Cardiac fibroblast (primary cell): Measurements from ENCODE around the gene MYBPH.

Experiments used
- DNase-seq, 2 donors: peaks; one replicate each; pipeline versions ENCODE4 v3.0.0 to v3.0.0-alpha.2; 2010; ENCODE audit warnings: low read depth in 2 of 2
- H3K4me3 ChIP-seq, 2 donors: replicated peaks in 1 of 2; 1 replicate in 1 of 2; 2 replicates in 1 of 2; pipeline ENCODE4 v1.5.1; 2011; ENCODE audit warnings: low read depth in 2 of 2, low read length in 2 of 2, mild to moderate bottlenecking in 2 of 2, moderate library complexity in 1 of 2
- TF ChIP-seq, protein P1 (sequence below): IDR thresholded peaks from one replicate; pipeline ENCODE4 v1.5.1; 2011; ENCODE audit warnings: low read depth, mild to moderate bottlenecking, low read length, inconsistent platforms

The MYBPH gene

DNA sequence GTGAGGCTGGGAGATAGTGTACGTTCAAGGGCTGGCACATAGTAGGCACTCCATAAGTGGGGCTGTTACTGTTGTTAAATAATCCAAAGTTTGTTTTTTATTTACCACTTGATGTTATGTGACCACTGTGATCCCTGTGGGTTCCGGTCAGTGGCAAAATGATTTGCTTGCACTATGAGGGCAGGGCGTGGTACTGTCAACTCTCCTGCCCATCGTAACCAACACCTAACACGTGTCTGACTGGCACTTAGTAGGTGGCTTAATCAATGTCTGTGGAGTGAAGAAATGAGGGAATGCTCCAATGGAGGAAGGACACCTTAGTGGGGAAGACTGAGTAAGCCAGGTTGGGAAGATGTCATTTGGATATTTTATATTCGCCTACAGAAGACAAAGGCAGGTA lies 33.5 kb downstream of the MYBPH start:
- TF ChIP-seq, protein P1, sequence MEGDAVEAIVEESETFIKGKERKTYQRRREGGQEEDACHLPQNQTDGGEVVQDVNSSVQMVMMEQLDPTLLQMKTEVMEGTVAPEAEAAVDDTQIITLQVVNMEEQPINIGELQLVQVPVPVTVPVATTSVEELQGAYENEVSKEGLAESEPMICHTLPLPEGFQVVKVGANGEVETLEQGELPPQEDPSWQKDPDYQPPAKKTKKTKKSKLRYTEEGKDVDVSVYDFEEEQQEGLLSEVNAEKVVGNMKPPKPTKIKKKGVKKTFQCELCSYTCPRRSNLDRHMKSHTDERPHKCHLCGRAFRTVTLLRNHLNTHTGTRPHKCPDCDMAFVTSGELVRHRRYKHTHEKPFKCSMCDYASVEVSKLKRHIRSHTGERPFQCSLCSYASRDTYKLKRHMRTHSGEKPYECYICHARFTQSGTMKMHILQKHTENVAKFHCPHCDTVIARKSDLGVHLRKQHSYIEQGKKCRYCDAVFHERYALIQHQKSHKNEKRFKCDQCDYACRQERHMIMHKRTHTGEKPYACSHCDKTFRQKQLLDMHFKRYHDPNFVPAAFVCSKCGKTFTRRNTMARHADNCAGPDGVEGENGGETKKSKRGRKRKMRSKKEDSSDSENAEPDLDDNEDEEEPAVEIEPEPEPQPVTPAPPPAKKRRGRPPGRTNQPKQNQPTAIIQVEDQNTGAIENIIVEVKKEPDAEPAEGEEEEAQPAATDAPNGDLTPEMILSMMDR = no peak
- DNase-seq = no peak
- H3K4me3 ChIP-seq = no peak overlapping the region

DNA sequence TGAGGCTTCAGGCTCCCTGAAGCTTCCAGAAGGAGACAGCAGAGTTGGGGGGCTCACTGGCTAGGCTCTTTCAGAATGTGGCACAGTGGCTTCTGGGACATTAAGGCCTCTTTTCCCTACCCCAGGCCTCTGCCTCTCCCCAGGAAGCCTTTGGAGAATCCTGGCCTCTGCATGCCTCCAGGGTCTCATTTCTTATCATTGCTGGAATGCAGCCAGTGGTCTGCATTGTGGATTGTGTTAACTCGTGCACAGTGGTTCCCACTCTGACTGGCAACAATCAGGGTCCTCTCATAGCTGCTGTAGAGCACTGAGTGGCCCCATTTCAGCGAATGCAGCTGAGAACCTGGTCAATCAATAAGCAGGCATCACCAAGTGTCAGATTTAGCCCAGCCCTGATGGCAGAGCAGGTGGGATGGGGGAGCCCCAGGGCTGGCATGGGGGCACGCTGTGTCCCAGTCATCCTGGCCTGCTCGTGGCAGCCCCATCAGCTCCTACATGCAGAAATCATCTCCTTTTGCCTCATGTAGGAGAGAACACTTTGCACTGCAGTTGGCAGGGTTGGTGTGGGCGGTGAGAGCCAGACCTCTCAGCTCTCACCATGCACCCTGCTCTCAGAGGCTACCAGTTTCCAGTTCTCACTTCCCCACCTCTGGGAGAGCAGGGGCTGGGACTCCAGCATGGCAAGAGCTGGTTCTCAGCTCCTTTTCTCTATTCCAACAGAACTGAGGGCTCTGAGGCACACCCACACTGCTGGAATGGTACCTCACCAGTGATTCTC lies 34.7 kb downstream of the MYBPH start:
- DNase-seq = peak in 1 of 2 donors; percentile 17
- no peak overlapping the region for H3K4me3 ChIP-seq
- TF ChIP-seq, protein P1 = no peak

DNA sequence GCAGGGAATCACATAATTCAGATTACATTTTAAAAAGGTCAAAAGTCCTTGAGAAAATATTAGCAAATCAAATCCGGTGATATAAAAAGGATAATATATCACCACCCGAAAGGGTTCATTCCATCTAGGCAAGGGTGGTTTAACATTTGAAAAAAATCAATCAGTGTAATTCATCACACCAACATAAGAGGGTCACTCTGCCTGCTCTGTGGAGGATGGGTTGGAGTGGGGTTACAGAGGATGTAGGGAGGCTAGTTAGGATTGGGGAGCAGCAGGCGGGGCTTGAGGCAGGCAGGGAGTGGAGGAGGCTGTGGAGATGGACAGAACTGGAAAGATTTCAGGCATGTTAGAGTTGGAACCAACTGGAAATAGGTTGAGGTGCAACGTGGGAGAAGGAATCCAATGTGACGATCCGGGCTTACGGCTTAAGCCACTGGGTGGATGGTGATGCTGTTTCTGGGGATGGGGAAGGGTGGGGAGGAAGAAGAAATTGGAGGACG lies 35.6 kb downstream of the MYBPH start:
- H3K4me3 ChIP-seq = no peak overlapping the region
- TF ChIP-seq, protein P1 = no peak
- DNase-seq = no peak

GRCh38 chr1:203138066-203138465 lies 37.6 kb downstream of the MYBPH start:
- no peak for DNase-seq
- TF ChIP-seq, protein P1 = no peak

DNA sequence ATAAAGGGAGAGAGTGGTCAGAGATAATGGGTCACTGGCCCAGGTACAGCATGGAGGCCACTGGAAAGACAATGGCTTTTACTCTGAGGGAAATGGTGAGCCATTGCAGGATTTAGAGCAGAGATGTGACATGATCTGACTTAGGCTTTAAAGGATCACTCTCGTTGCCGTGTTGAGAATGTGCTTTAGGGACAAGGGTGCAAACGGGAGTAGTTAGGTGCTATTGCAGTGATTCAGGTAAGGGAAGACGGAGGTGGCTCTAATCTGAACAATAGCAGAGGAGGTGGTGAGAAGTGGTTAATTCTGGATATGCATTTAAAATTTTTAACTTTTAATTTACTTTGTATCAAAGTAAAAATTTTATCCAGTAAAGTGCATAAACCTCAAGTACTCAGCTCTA lies 38.3 kb downstream of the MYBPH start:
- DNase-seq = no peak
- no peak overlapping the region for H3K4me3 ChIP-seq
- TF ChIP-seq, protein P1 = no peak

More at GRCh38 chr1:203138066-203138465, 37.6 kb downstream of the MYBPH start:
- no peak overlapping the region for H3K4me3 ChIP-seq

GRCh38 chr1:203136409-203137042 lies 39.1 kb downstream of the MYBPH start:
- no peak for DNase-seq
- no peak overlapping the region for H3K4me3 ChIP-seq
- TF ChIP-seq, protein P1 = no peak
